Activated T-cell treated with anti-CD3 and anti-CD28 coated beads for 1 hour (primary cell): ENCODE measurements around the gene OR4C13.
"Not testable (repeated sequence)": the region's sequence is repeated elsewhere in the genome, so short reads cannot be mapped to it uniquely, and the experiment has no call there.

Experiments used
- DNase-seq: peaks from one replicate; pipeline ENCODE4 v3.0.0-alpha.2; 2020; ENCODE audit warnings: low read depth

The OR4C13 gene

DNA sequence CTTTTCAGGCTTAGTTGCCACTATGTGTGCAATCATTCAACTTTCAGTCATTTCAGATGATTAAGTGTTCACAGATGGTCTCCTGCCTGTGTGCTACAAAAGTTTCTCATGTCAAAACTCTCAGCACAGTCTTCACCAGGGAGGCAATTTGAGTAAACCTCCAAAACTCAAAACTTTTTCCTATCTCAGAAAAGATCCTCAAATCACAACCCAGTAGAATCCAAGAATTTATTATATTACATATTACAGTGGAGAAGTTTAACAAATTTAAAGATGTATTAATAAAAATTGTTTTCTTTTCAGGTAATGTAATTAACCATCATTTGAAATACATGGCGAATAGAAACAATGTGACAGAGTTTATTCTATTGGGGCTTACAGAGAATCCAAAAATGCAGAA lies at the start of gene OR4C13:
TSS of gene OR4C13 (plus strand) at position 301 of the 400 bp plus-strand sequence. CDS start at position 333, 32 bp downstream.
- no peak for DNase-seq

GRCh38 chr11:49911516-49911915 lies 40.7 kb upstream of the OR4C13 start:
- not testable (repeated sequence) for DNase-seq

DNA sequence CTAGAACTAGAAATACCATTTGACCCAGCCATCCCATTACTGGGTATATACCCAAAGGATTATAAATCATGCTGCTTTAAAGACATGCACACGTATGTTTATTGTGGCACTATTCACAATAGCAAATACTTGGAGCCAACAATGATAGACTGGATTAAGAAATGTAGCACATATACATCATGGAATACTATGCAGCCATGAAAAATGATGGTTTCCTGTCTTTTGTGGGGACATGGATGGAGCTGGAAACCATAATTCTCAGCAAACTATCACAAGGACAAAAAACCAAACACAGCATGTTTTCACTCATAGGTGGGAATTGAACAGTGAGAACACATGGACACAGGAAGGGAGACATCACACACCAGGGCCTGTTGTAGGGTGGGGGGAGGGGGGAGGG lies 3.5 kb upstream of the OR4C13 start:
- not testable (repeated sequence) for DNase-seq

DNA sequence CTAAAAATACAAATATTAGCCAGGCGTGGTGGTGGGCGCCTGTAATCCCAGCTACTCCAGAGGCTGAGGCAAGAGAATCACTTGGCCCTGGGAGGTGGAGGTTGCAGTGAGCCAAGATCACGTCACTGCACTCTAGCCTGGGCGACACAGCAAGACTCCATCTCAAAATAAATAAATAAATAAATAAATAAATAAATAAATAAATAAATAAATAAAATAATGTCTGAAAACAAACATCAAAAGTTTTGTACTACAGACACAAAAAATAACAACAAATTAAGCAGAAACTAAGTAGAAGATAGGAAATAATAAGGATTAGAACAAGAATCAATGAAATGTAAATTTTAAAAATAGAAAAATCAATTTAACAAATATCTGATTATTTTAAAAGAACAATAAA lies 21.2 kb downstream of the OR4C13 start:
- not testable (repeated sequence) for DNase-seq

DNA sequence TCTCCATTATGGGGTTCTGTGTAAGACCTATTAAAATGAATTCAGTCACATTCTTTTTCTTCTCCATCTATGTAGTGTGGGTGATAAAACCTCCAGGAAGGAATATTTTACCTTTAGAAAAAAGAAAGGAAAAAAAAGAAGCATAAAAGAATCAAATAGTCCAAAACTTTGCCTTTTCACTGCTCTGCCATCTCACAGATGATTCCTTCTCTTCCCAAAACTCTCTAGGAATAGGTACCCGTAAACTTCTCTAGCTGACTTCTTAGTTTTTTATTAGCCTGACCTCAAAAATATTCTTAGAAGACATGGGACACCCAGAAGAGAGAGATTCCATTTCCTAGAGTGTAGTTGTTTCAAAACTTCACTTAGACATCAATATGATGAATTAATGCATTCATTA lies 30.2 kb downstream of the OR4C13 start, which contains the start of gene OR4C12:
TSS of gene OR4C12 (minus strand) at position 101 of the 400 bp plus-strand sequence. CDS start at position 67, 34 bp downstream.
- not testable (repeated sequence) for DNase-seq

DNA sequence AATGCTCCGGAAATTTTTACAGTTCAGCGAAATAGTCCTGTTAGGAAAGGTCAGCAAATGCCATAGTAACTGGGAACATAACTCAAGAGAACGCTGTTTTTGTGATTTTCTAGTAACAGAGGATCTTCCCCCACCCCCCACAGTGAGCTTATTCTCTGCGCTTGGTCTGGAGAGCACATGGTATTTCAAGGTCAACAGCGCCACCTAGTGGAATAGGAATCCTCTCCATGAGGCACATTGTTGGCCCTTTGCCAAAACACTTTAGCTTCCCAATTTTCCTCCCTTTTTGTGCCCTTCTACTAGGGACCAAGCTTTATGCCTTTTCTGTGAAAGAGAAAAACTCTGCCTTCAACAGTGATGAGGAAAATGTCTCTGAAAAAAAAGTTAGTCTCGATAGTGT lies 43.4 kb downstream of the OR4C13 start:
- no peak for DNase-seq
